Endothelial cell of umbilical vein (primary cell): ENCODE results near the gene ENO2. TPM values are rescaled to one million over a fixed set of nuclear protein-coding genes. Genes with fewer than 3 reads are reported as not detected.
A peak's percentile ranks its signal among the peaks of the same experiment; 100 is the strongest.

Experiments used
- BruUV-seq: library from RNA; stranded (reverse); fragments of 400-500 nt; replicated peaks from 2 replicates; lab custom pipeline; 2021; lab: Mats Ljungman, UMichigan
- CTCF ChIA-PET: fragments of 300-600, 350-600 bp; sonication (Branson Sonifier 250); formaldehyde crosslinking; loops from one replicate; lab custom pipeline; 2021; ENCODE audit warnings: antibody characterized with exemption, inconsistent platforms; lab: Charles Lee
- POLR2A ChIA-PET: fragments of 300-600, 350-600 bp; sonication (Branson Sonifier 250); formaldehyde crosslinking; loops from one replicate; lab custom pipeline; 2021; ENCODE audit warnings: antibody characterized with exemption, inconsistent platforms; lab: Charles Lee
- DNase-seq: peaks from one replicate; pipeline ENCODE4 v3.0.0-alpha.2; 2011; ENCODE audit warnings: low read depth, low spot score
- FAIRE-seq: peaks from 2 replicates; lab custom pipeline; 2011; peaks lifted over from hg19 to GRCh38; lab: Jason Lieb, UNC
- H2AFZ ChIP-seq: 2 replicates; pipeline ENCODE4 v1.6.0; 2012; ENCODE audit warnings: low read depth, low read length, control low read depth, inconsistent platforms
- H3K27ac ChIP-seq: 2 replicates; pipeline ENCODE4 v1.5.1; 2011; ENCODE audit warnings: low read depth, mild to moderate bottlenecking, control low read depth, low read length, moderate library complexity; ENCODE audit not compliant: insufficient read depth
- H3K27me3 ChIP-seq, 2 experiments: 2 replicates each; pipeline versions ENCODE4 v1.6.0 to v1.6.1; 2011; ENCODE audit warnings: low read length in 2 of 2, mixed read lengths in 1 of 2; ENCODE audit not compliant: control insufficient read depth in 2 of 2, insufficient read depth in 2 of 2
- H3K36me3 ChIP-seq, 2 experiments: 2 replicates in 1 of 2; 3 replicates in 1 of 2; pipeline ENCODE4 v1.5.1; 2011; ENCODE audit warnings: low read length in 2 of 2, mild to moderate bottlenecking in 1 of 2, moderate library complexity in 1 of 2; ENCODE audit not compliant: control insufficient read depth in 2 of 2, insufficient read depth in 2 of 2; ENCODE audit errors: extremely low read depth in 1 of 2
- H3K4me1 ChIP-seq: 3 replicates; pipeline ENCODE4 v1.5.1; 2011; ENCODE audit warnings: mild to moderate bottlenecking, low read length; ENCODE audit not compliant: control insufficient read depth, insufficient read depth; ENCODE audit errors: extremely low read depth
- H3K4me2 ChIP-seq: 2 replicates; pipeline ENCODE4 v1.6.1; 2011; ENCODE audit warnings: low read length, control low read depth, mixed read lengths; ENCODE audit not compliant: insufficient read depth
- H3K4me3 ChIP-seq, 3 experiments: fragments of 200-600 bp in 1 of 3; sonication (generic), shearing (Covaris generic) in 1 of 3; replicated peaks in 1 of 3; 2 replicates each; pipeline ENCODE4 v1.5.1; 2011 to 2016; ENCODE audit warnings: control low read depth in 3 of 3, low read length in 3 of 3, mild to moderate bottlenecking in 2 of 3, inconsistent platforms in 1 of 3, low read depth in 1 of 3, moderate library complexity in 1 of 3; ENCODE audit not compliant: insufficient read depth in 1 of 3
- H3K79me2 ChIP-seq: 2 replicates; pipeline ENCODE4 v1.6.0; 2012; ENCODE audit warnings: low read length, inconsistent platforms; ENCODE audit not compliant: control insufficient read depth, insufficient read depth
- H3K9ac ChIP-seq: replicated peaks from 2 replicates; pipeline ENCODE3; 2011; ENCODE audit warnings: low read length, control low read depth; ENCODE audit not compliant: insufficient read depth; ENCODE audit errors: extremely low read depth
- H3K9me1 ChIP-seq: replicated peaks from 3 replicates; pipeline ENCODE4 v1.6.0; 2011; ENCODE audit warnings: mild to moderate bottlenecking, low read length; ENCODE audit not compliant: control insufficient read depth, insufficient read depth; ENCODE audit errors: extremely low read depth
- H3K9me3 ChIP-seq: replicated peaks from 2 replicates; pipeline ENCODE4 v1.5.1; 2012; ENCODE audit warnings: low read length, inconsistent platforms; ENCODE audit not compliant: control insufficient read depth, insufficient read depth
- H4K20me1 ChIP-seq: replicated peaks from 2 replicates; pipeline ENCODE3; 2011; ENCODE audit warnings: mild to moderate bottlenecking, low read length; ENCODE audit not compliant: control insufficient read depth, insufficient read depth; ENCODE audit errors: extremely low read depth
- EZH2 ChIP-seq: IDR thresholded peaks from 2 replicates; pipeline ENCODE4 v1.6.1; 2012; ENCODE audit warnings: borderline replicate concordance, low read depth, mild to moderate bottlenecking, moderate library complexity, low read length, inconsistent platforms; ENCODE audit not compliant: severe bottlenecking
- FOS ChIP-seq: IDR thresholded peaks from 2 replicates; pipeline ENCODE4 v1.6.1; 2011; ENCODE audit warnings: mild to moderate bottlenecking, low read length, moderate library complexity, borderline replicate concordance; ENCODE audit not compliant: insufficient read depth
- GATA2 ChIP-seq: IDR thresholded peaks from 2 replicates; pipeline ENCODE4 v1.7.0; 2011; ENCODE audit warnings: low read depth, mild to moderate bottlenecking, moderate library complexity, mixed read lengths, low read length; ENCODE audit not compliant: insufficient read length, insufficient read depth
- JUN ChIP-seq: IDR thresholded peaks from 2 replicates; pipeline ENCODE4 v1.6.1; 2011; ENCODE audit warnings: borderline replicate concordance, low read depth; ENCODE audit not compliant: insufficient read length, insufficient read depth
- MYC ChIP-seq: IDR thresholded peaks from one replicate; pipeline ENCODE4 v1.6.1; 2011; ENCODE audit warnings: mild to moderate bottlenecking, low read depth, low read length
- POLR2A ChIP-seq: IDR thresholded peaks from 2 replicates; pipeline ENCODE4 v1.6.1; 2012; ENCODE audit warnings: low read depth, mild to moderate bottlenecking, control low read depth, low read length
- POLR2AphosphoS5 ChIP-seq: IDR thresholded peaks from 2 replicates; pipeline ENCODE4 v1.6.1; 2012; ENCODE audit warnings: low read depth, mild to moderate bottlenecking, control low read depth, low read length, moderate library complexity; ENCODE audit not compliant: insufficient read depth
- dilution Hi-C: fragments of 300-500 bp; cut with MboI; formaldehyde crosslinking; loops from one replicate; pipeline ENCODE4 v1.15.0; 2019; ENCODE audit warnings: low sequenced_read_pairs; ENCODE audit not compliant: extremely low pct_ligation_motif_present
- intact Hi-C: fragments of 100-400 bp; cut with micrococcal nuclease; formaldehyde crosslinking; loops from one replicate; pipeline ENCODE4 v1.10.0; 2022
- polyA plus RNA-seq, 4 experiments: library from polyadenylated mRNA; depleted of rRNA in 3 of 4; stranded (reverse) in 3 of 4; unstranded in 1 of 4; fragments of >200 nt; gene quantifications; 2 replicates each; pipeline versions ENCODE4 v1.2.1 to v1.2.3, GENCODE V29; 2011 to 2012; ENCODE audit warnings: missing spikeins in 1 of 4
- total RNA-seq: library from RNA; stranded (reverse); gene quantifications from 2 replicates; pipeline ENCODE4 v1.2.3, GENCODE V29; 2021
- TF ChIP-seq, protein P1 (sequence below): IDR thresholded peaks from 2 replicates; pipeline ENCODE4 v1.6.1; 2011; ENCODE audit not compliant: insufficient read depth, insufficient read length
- TF ChIP-seq, protein P2 (sequence below), 2 donors: IDR thresholded peaks; 1 replicate in 1 of 2; 2 replicates in 1 of 2; pipeline ENCODE4 v1.5.1; 2011; ENCODE audit warnings: low read length in 2 of 2, mild to moderate bottlenecking in 2 of 2, moderate library complexity in 2 of 2, control low read depth in 1 of 2, inconsistent platforms in 1 of 2, low read depth in 1 of 2; ENCODE audit not compliant: insufficient read depth in 1 of 2; ENCODE audit errors: extremely low read depth in 1 of 2

ENO2 gene
- total and polyA plus RNA-seq, 2 donors (not counting 3 experiments of a cell fraction or from before 2014, with no cell fraction given), result 11.4 to 18.6 TPM

DNA sequence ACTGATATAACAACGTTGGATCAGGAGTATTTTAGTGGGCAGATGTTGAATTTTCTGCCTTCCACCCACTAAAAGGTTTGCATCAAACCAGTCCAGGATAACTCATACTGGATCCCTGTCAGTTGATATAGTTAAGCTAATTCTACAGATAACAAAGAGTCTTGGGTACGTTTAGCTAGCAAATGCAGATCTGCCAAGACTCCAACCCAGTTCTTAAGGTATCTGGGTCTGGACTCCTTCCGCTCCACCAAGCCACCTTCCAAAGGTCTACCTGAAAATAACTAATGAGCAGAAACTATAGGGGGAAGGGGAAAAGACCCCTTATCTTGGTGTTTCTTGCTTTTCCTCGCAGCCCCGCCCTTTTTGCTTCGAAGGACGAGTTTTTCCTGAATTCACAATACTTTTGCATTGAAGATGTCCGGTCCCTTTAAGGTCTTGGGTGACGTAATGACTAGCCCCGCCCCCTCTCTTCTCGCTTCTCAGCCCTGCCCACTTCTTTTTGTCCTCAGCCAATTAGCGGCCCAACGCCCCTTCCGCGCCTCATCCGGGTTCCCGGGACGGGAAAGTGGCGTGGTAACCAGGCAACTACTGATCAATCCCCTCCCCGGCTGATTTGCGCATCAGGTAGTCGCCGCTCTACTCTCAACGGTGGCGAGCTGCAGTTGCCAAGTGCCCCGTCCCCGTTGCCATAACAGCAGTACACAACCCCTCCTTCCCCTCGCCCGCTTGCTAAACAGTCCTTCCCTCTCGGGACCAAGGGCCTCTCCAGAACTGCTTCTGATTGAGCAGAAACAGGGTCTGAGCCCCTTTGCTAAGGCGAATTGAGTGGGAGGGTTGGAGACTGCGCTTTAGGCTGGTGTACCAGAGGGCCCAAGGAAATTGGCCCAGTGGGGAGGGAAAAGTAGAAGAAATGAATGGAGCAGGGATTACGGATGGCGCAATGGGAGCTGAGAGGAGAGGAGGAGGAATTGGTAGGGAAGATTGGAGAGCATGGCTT, 9.8 kb upstream of the ENO2 start, which contains the start of gene LRRC23:
TSS of gene LRRC23 (plus strand) at position 543 of the 997 bp plus-strand sequence. CDS start 812 bp downstream, outside the sequence.
- no TSS peak for BruUV-seq
- Histone ChIP-seq H3K4me1 (peaks cover 7% of the 10 kb centered on the region), H3K27ac (peak within 1 kb of the TSS; percentile 32), H3K27me3 (no peaks in the 10 kb centered on the region), H2AFZ (peak within 1 kb of the TSS; percentile 86), H3K9ac (peak within 1 kb of the TSS; percentile 82), H3K4me2 (peak within 1 kb of the TSS; percentile 77), H3K79me2 (no peaks in the 10 kb centered on the region), H3K9me1 (no peaks in the 10 kb centered on the region), H4K20me1 (no peaks in the 10 kb centered on the region), H3K9me3 (no peaks in the 10 kb centered on the region), H3K4me3 (peak within 1 kb of the TSS; percentile 13 to 70 (median 51)), H3K36me3 (no peaks in the 10 kb centered on the region)
- DNase-seq (peak; percentile 95), FAIRE-seq (peak; percentile 99)
- ChIA-PET POLR2A (interaction anchor here (1.4 kb wide), 1 partner anchor 37 kb away, joined by 3 read pairs; the partner anchor contains the start of gene TPI1), CTCF (interaction anchor here (0.9 to 2.2 kb wide), 5 partner anchors 12 to 35 kb away, joined by 3 to 8 read pairs (median 5); partner anchors contain the start of gene SPSB2)
- dilution Hi-C loops (no loop called here), intact Hi-C loops (loop anchor here (1.0 kb wide), 1 partner anchor 13 kb away; no protein-coding TSS in a partner anchor)
- TF ChIP-seq EZH2, result no peak
- TF ChIP-seq JUN, result peak; percentile 75
- TF ChIP-seq, protein P1, sequence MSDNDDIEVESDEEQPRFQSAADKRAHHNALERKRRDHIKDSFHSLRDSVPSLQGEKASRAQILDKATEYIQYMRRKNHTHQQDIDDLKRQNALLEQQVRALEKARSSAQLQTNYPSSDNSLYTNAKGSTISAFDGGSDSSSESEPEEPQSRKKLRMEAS, result no peak
- TF ChIP-seq FOS, result no peak
- no peak for TF ChIP-seq MYC
- TF ChIP-seq POLR2AphosphoS5, result no peak
- TF ChIP-seq, protein P2, sequence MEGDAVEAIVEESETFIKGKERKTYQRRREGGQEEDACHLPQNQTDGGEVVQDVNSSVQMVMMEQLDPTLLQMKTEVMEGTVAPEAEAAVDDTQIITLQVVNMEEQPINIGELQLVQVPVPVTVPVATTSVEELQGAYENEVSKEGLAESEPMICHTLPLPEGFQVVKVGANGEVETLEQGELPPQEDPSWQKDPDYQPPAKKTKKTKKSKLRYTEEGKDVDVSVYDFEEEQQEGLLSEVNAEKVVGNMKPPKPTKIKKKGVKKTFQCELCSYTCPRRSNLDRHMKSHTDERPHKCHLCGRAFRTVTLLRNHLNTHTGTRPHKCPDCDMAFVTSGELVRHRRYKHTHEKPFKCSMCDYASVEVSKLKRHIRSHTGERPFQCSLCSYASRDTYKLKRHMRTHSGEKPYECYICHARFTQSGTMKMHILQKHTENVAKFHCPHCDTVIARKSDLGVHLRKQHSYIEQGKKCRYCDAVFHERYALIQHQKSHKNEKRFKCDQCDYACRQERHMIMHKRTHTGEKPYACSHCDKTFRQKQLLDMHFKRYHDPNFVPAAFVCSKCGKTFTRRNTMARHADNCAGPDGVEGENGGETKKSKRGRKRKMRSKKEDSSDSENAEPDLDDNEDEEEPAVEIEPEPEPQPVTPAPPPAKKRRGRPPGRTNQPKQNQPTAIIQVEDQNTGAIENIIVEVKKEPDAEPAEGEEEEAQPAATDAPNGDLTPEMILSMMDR (IDR thresholded peaks at IDR 0.05; ENCODE audit: extremely low read depth in 1 of 2, insufficient read depth in 1 of 2, low read depth in 1 of 2, low read length in 2 of 2), result no peak
- peak; percentile 64 for TF ChIP-seq POLR2A
- no peak for TF ChIP-seq GATA2
